Astrocyte (in vitro differentiated cells and primary cell): ENCODE data around the gene FUT6. TPM values are rescaled to one million over a fixed set of nuclear protein-coding genes. Genes with fewer than 3 reads are reported as not detected.

Experiments
- DNase-seq: peaks from one replicate; pipeline ENCODE4 v3.0.0-alpha.2; 2010; ENCODE audit warnings: low read depth
- FAIRE-seq: peaks from 2 replicates; lab custom pipeline; 2011; peaks lifted over from hg19 to GRCh38; lab: Jason Lieb, UNC
- H2AFZ ChIP-seq: 2 replicates; pipeline ENCODE4 v1.6.0; 2012; ENCODE audit warnings: low read depth, low read length, inconsistent platforms
- H3K27ac ChIP-seq: 2 replicates; pipeline ENCODE4 v1.5.1; 2011; ENCODE audit warnings: low read depth, low read length, inconsistent platforms
- H3K27me3 ChIP-seq: 2 replicates; pipeline ENCODE4 v1.6.0; 2011; ENCODE audit warnings: low read length, inconsistent platforms; ENCODE audit not compliant: insufficient read depth
- H3K36me3 ChIP-seq: 2 replicates; pipeline ENCODE4 v1.5.1; 2011; ENCODE audit warnings: low read length, inconsistent platforms; ENCODE audit not compliant: insufficient read depth
- H3K4me1 ChIP-seq: 2 replicates; pipeline ENCODE4 v1.5.1; 2011; ENCODE audit warnings: low read length, inconsistent platforms; ENCODE audit not compliant: insufficient read depth
- H3K4me2 ChIP-seq: 2 replicates; pipeline ENCODE4 v1.6.0; 2012; ENCODE audit warnings: low read length, inconsistent platforms
- H3K4me3 ChIP-seq: 2 replicates; pipeline ENCODE4 v1.5.1; 2011; ENCODE audit warnings: low read depth, mild to moderate bottlenecking, low read length, inconsistent platforms; ENCODE audit not compliant: insufficient read depth
- H3K79me2 ChIP-seq: 2 replicates; pipeline ENCODE4 v1.6.0; 2012; ENCODE audit warnings: mild to moderate bottlenecking, low read length, inconsistent platforms; ENCODE audit not compliant: insufficient read depth
- H3K9ac ChIP-seq: 2 replicates; pipeline ENCODE4 v1.6.0; 2012; ENCODE audit warnings: mild to moderate bottlenecking, low read length, inconsistent platforms
- H3K9me3 ChIP-seq: 2 replicates; pipeline ENCODE4 v1.5.1; 2012; ENCODE audit warnings: low read depth, mild to moderate bottlenecking, low read length, inconsistent platforms; ENCODE audit not compliant: insufficient read depth
- H4K20me1 ChIP-seq: 2 replicates; pipeline ENCODE4 v1.6.0; 2012; ENCODE audit warnings: low read length, inconsistent platforms; ENCODE audit not compliant: insufficient read depth
- H3K27ac Mint-ChIP-seq: one replicate; pipeline ENCODE4 v1.8.0; 2021; ENCODE audit warnings: mild to moderate bottlenecking, mixed read lengths; ENCODE audit not compliant: unreplicated experiment
- H3K27me3 Mint-ChIP-seq: one replicate; pipeline ENCODE4 v1.8.0; 2021; ENCODE audit warnings: low read depth, mixed read lengths; ENCODE audit not compliant: unreplicated experiment
- H3K36me3 Mint-ChIP-seq: one replicate; pipeline ENCODE4 v1.8.0; 2021; ENCODE audit warnings: low read depth, mixed read lengths; ENCODE audit not compliant: unreplicated experiment
- H3K4me1 Mint-ChIP-seq: one replicate; pipeline ENCODE4 v1.8.0; 2021; ENCODE audit warnings: low read depth, mixed read lengths; ENCODE audit not compliant: unreplicated experiment
- H3K4me3 Mint-ChIP-seq: one replicate; pipeline ENCODE4 v1.8.0; 2021; ENCODE audit warnings: mild to moderate bottlenecking, moderate library complexity, mixed read lengths; ENCODE audit not compliant: unreplicated experiment
- H3K9me3 Mint-ChIP-seq: one replicate; pipeline ENCODE4 v1.8.0; 2021; ENCODE audit warnings: mild to moderate bottlenecking, mixed read lengths; ENCODE audit not compliant: unreplicated experiment
- CTCF ChIP-seq: IDR thresholded peaks from 2 replicates; pipeline ENCODE4 v1.5.1; 2011; ENCODE audit warnings: low read depth, mild to moderate bottlenecking, inconsistent platforms, low read length, moderate library complexity; ENCODE audit not compliant: insufficient read depth
- EZH2 ChIP-seq: IDR thresholded peaks from 2 replicates; pipeline ENCODE4 v1.6.1; 2012; ENCODE audit warnings: mild to moderate bottlenecking, low read length, inconsistent platforms; ENCODE audit not compliant: insufficient read depth
- total RNA-seq: library from RNA; stranded (reverse); gene quantifications from 2 replicates; pipeline ENCODE4 v1.2.1, GENCODE V29; 2021

FUT6 gene
- total RNA-seq, 1 donor from 2014 or later, result 0.09 TPM

- Mint-ChIP-seq H3K27me3 (no peaks in the 10 kb centered on the region), H3K4me1 (peaks cover 5% of the 10 kb centered on the region), H3K27ac (peak within 1 kb of the TSS; percentile 99), H3K4me3 (peak within 1 kb of the TSS; percentile 98), H3K9me3 (peaks cover 2% of the 10 kb centered on the region), H3K36me3 (peaks cover 9% of the 10 kb centered on the region)
- Histone ChIP-seq H3K36me3 (peaks cover 5% of the 10 kb centered on the region), H3K4me2 (peak within 1 kb of the TSS; percentile 86), H4K20me1 (peaks cover 7% of the 10 kb centered on the region), H2AFZ (peak within 1 kb of the TSS; percentile 89), H3K9me3 (no peaks in the 10 kb centered on the region), H3K4me3 (peak within 1 kb of the TSS; percentile 76), H3K27me3 (no peaks in the 10 kb centered on the region), H3K4me1 (peaks cover 7% of the 10 kb centered on the region), H3K9ac (peak within 1 kb of the TSS; percentile 93), H3K79me2 (peaks cover 9% of the 10 kb centered on the region), H3K27ac (peak within 1 kb of the TSS; percentile 91)
- peak; percentile 96 for DNase-seq
- FAIRE-seq, result peak; percentile 55
- TF ChIP-seq EZH2, result no peak
- TF ChIP-seq CTCF, result no peak
Observed at GRCh38 chr19:5790559-5791520, 48.7 kb downstream of the FUT6 start, which contains the start of gene DUS3L. Gene DUS3L (minus strand): TSS chr19:5791163. CDS start chr19:5791141, 22 bp downstream.

- Histone ChIP-seq H3K4me1 (peaks cover 7% of the 10 kb centered on the region), H3K4me3 (peak overlapping the region; percentile 76), H3K4me2 (peak overlapping the region; percentile 86), H3K27me3 (no peaks in the 10 kb centered on the region), H3K9me3 (no peaks in the 10 kb centered on the region), H4K20me1 (peaks cover 7% of the 10 kb centered on the region), H3K36me3 (peaks cover 5% of the 10 kb centered on the region), H2AFZ (no peak overlapping the region), H3K27ac (peak overlapping the region; percentile 91), H3K9ac (peak overlapping the region; percentile 93), H3K79me2 (peaks cover 9% of the 10 kb centered on the region)
- no peaks in the 10 kb centered on the region for H3K27me3 Mint-ChIP-seq
- TF ChIP-seq EZH2, result no peak
- TF ChIP-seq CTCF, result no peak
- DNase-seq (no peak), FAIRE-seq (no peak)
- H3K9me3 Mint-ChIP-seq, result peaks cover 2% of the 10 kb centered on the region
- peaks cover 9% of the 10 kb centered on the region for H3K36me3 Mint-ChIP-seq
- peak overlapping the region; percentile 98 for H3K4me3 Mint-ChIP-seq
- peaks cover 5% of the 10 kb centered on the region for H3K4me1 Mint-ChIP-seq
- peak overlapping the region; percentile 99 for H3K27ac Mint-ChIP-seq
Observed at GRCh38 chr19:5789886-5790558, 49.5 kb downstream of the FUT6 start.
